Activated naive CD8-positive, alpha-beta T cell treated with anti-CD3 and anti-CD28 coated beads for 36 hours (primary cell): ENCODE results near the gene DDX60. TPM values are rescaled to one million over a fixed set of nuclear protein-coding genes. Genes with fewer than 3 reads are reported as not detected.
"Not testable (repeated sequence)": the region's sequence is repeated elsewhere in the genome, so short reads cannot be mapped to it uniquely, and the experiment has no call there.

Experiments used
- DNase-seq: peaks from one replicate; pipeline ENCODE4 v3.0.0; 2021
- H3K27ac Mint-ChIP-seq: one replicate; pipeline ENCODE4 v1.8.0; 2022; ENCODE audit warnings: mild to moderate bottlenecking, moderate library complexity, mixed read lengths
- H3K27me3 Mint-ChIP-seq: one replicate; pipeline ENCODE4 v1.8.0; 2022; ENCODE audit warnings: mild to moderate bottlenecking, mixed read lengths
- H3K36me3 Mint-ChIP-seq: one replicate; pipeline ENCODE4 v1.8.0; 2021; ENCODE audit warnings: mild to moderate bottlenecking, mixed read lengths
- H3K4me1 Mint-ChIP-seq: one replicate; pipeline ENCODE4 v1.8.0; 2021; ENCODE audit warnings: mixed read lengths
- H3K4me3 Mint-ChIP-seq: one replicate; pipeline ENCODE4 v1.8.0; 2022; ENCODE audit warnings: mild to moderate bottlenecking, moderate library complexity, mixed read lengths
- H3K9me3 Mint-ChIP-seq: one replicate; pipeline ENCODE4 v1.8.0; 2022; ENCODE audit warnings: mixed read lengths
- total RNA-seq, 2 experiments: library from RNA; stranded (reverse); gene quantifications; one replicate each; pipeline ENCODE4 v1.2.3, GENCODE V29; 2021

Gene DDX60
- total RNA-seq = 10 to 100 TPM; 22.2 to 22.7 TPM

DNA sequence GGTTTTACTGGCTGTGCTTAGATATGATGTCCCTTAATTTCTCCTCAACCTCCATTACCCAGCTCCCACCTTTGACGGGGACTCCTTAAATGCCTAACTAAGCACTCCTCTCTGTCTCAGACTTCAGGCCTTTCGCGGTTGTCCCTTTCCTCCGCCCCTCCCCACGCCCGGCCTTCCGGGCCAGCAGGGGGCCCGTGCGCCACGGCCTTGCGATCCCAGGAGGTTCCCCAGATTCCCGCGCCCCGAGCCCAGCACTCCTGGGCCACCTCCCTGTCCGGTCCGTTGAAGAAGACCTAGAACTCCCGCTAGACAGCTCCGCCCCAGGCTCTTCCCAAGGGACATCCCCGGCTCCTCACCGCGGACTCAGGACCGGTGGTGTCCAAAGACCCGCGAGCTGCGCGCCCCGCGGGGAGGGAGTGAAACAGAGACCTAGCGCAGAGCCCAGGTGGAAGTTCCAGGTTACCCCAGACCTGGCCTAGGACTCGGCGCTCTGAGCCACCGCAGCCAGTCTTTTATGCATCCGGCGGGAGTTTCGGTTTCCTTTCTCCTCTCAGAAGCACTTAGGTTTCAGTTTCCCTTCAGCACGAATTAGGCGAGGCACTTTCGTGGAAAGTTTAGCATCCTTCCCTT is at the start of gene DDX60:
Gene DDX60, minus strand, starts transcription at position 487 of the 630 bp plus-strand sequence. CDS start 7,493 bp downstream, outside the sequence.
- Mint-ChIP-seq H3K27me3 (no peaks in the 10 kb centered on the region), H3K4me3 (peak within 1 kb of the TSS; percentile 89), H3K4me1 (peaks cover 38% of the 10 kb centered on the region), H3K36me3 (peaks cover 16% of the 10 kb centered on the region), H3K9me3 (no peaks in the 10 kb centered on the region), H3K27ac (peak within 1 kb of the TSS; percentile 95)
- peak; percentile 84 for DNase-seq

DNA sequence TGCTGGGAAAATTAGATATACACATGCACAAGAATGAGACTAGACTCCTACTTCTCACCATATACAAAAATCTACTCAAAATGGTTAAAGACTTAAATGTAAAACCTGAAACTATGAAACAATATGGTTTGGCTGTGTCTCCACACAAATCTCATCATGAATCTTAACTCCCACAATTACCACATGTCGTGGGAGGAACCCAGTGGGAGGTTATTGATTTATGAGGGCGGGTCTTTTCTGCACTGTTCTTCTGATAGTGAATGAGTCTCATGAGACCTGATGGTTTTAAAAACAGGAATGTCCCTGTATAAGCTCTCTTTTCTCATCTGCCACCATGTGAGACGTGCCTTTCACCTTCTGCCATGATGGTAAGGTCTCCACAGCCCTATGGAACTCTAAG is 48.5 kb upstream of the DDX60 start:
- DNase-seq = no peak
- Mint-ChIP-seq H3K27me3 (no peaks in the 10 kb centered on the region), H3K36me3 (peaks cover 73% of the 10 kb centered on the region), H3K27ac (no peak overlapping the region), H3K9me3 (peaks cover 17% of the 10 kb centered on the region), H3K4me3 (no peak overlapping the region), H3K4me1 (peaks cover 2% of the 10 kb centered on the region)

DNA sequence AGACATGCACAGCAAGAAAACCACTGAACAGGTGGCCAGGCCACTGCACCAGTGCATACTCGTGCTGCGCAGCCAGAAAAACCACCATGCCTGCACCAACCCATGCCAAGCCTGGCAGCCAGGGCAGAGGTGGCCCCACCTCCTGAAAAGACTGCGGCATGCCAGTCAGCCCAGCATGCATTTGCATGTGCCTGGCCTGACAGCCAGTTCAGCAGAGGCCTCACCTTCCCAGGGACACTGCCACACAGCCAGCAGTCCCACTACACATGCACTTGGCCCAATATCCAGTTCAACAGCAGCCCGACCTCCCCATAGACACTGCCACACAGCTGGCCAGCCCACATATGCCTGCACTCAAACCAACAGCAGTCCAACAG is 43.5 kb upstream of the DDX60 start:
- Mint-ChIP-seq H3K36me3 (peaks cover 74% of the 10 kb centered on the region), H3K9me3 (peaks cover 11% of the 10 kb centered on the region), H3K27me3 (no peaks in the 10 kb centered on the region), H3K4me3 (no peak overlapping the region), H3K27ac (no peak overlapping the region), H3K4me1 (peaks cover 2% of the 10 kb centered on the region)
- no peak for DNase-seq

DNA sequence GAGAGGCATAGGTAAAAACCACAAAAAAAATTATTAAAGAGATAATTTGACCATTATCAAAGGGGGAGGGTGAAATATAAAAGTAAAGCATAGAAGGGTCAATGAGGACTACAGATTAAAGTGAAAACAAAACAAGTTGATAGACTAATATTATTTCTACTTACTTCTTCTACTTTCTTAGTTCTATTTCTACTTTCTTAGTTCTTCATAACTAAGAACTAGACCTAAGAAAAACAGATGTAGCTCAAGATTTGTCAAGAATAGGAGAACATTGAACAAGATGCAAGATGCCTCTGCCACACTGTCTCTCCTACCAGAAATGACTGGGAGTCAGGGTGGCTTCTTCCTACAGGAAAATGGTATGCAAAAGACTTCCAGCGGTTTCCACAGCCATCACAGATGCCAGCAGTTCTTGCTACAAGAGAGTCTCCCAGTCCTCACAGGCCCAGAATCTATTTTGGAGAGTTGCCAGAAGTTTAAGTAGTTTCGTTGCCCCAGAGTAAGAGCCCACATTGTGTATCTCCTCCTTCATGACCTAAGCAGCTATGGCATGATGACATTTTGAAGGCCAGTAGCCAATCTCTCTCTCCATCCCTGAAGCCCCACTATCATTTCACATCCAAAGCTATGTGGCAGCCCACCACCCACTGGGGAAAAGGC is 42.9 kb upstream of the DDX60 start:
- peaks cover 2% of the 10 kb centered on the region for H3K4me1 Mint-ChIP-seq
- H3K36me3 Mint-ChIP-seq = peaks cover 75% of the 10 kb centered on the region
- no peak overlapping the region for H3K27ac Mint-ChIP-seq
- no peak overlapping the region for H3K4me3 Mint-ChIP-seq
- H3K27me3 Mint-ChIP-seq = no peaks in the 10 kb centered on the region
- no peak for DNase-seq
- H3K9me3 Mint-ChIP-seq = peaks cover 11% of the 10 kb centered on the region

GRCh38 chr4:168360271-168360670 is 41.7 kb upstream of the DDX60 start:
- Mint-ChIP-seq H3K27ac (no peak overlapping the region), H3K9me3 (peaks cover 7% of the 10 kb centered on the region)

DNA sequence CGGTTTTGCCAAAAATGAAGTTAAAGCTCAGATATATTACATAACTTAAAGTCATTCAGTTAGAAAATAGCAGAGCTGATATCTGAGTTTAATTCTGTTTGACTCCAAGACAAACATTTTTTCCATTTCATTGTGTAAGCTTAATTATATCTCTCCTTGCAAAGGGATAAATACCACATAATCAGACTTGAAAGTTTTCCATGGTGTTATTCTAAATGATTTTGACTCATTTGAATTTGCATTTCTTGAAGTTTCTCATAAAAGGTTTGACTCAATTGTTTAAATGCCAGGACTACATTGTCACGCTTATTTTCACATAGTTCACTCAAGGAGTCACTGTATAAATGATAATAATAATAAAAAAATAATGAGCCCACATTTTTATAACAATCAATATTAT is 39.4 kb upstream of the DDX60 start:
- H3K9me3 Mint-ChIP-seq = peaks cover 6% of the 10 kb centered on the region
- H3K4me3 Mint-ChIP-seq = no peak overlapping the region
- H3K4me1 Mint-ChIP-seq = no peaks in the 10 kb centered on the region
- no peaks in the 10 kb centered on the region for H3K27me3 Mint-ChIP-seq
- no peak overlapping the region for H3K27ac Mint-ChIP-seq
- no peak for DNase-seq
- peaks cover 49% of the 10 kb centered on the region for H3K36me3 Mint-ChIP-seq

More at GRCh38 chr4:168360271-168360670, 41.7 kb upstream of the DDX60 start:
- DNase-seq = no peak
- no peak overlapping the region for H3K4me3 Mint-ChIP-seq
- H3K4me1 Mint-ChIP-seq = peaks cover 2% of the 10 kb centered on the region
- H3K36me3 Mint-ChIP-seq = peaks cover 68% of the 10 kb centered on the region
- no peaks in the 10 kb centered on the region for H3K27me3 Mint-ChIP-seq

DNA sequence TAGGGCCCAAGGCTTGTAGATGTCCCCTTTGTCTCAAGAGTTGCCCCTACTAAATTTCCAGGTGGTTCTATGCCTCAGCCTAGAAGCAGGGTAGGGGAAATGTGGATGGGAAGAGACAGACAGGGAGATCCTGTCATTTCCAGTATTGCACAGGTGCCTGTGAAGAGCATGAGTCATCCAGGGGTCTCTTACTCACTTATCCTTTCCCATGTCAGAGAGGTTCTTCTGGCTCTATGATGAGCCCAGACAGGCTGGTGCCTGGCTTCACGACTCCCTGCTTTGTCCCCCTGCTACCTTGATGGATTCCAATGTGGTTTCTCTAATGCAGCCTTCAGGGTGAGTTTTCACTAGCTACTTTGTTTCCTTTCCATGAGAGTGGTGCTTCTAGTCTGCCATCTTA is 35.2 kb upstream of the DDX60 start:
- no peak overlapping the region for H3K4me3 Mint-ChIP-seq
- no peaks in the 10 kb centered on the region for H3K4me1 Mint-ChIP-seq
- H3K36me3 Mint-ChIP-seq = peaks cover 19% of the 10 kb centered on the region
- no peak overlapping the region for H3K27ac Mint-ChIP-seq
- H3K27me3 Mint-ChIP-seq = no peaks in the 10 kb centered on the region
- H3K9me3 Mint-ChIP-seq = peaks cover 25% of the 10 kb centered on the region
- DNase-seq = no peak

- Mint-ChIP-seq H3K27ac (no peak overlapping the region), H3K36me3 (peaks cover 4% of the 10 kb centered on the region), H3K9me3 (peaks cover 15% of the 10 kb centered on the region), H3K27me3 (no peaks in the 10 kb centered on the region), H3K4me3 (no peak overlapping the region), H3K4me1 (no peaks in the 10 kb centered on the region)
- no peak for DNase-seq
Measured at GRCh38 chr4:168337550-168337940, 19.0 kb upstream of the DDX60 start.

GRCh38 chr4:168336837-168337549 is 18.4 kb upstream of the DDX60 start:
- Mint-ChIP-seq H3K4me1 (no peaks in the 10 kb centered on the region), H3K27ac (no peak overlapping the region), H3K9me3 (peaks cover 10% of the 10 kb centered on the region), H3K27me3 (no peaks in the 10 kb centered on the region), H3K4me3 (no peak overlapping the region), H3K36me3 (peaks cover 1% of the 10 kb centered on the region)
- no peak for DNase-seq

GRCh38 chr4:168335621-168336020 is 17.1 kb upstream of the DDX60 start:
- DNase-seq = no peak
- Mint-ChIP-seq H3K27ac (no peak overlapping the region), H3K4me3 (no peak overlapping the region), H3K27me3 (no peaks in the 10 kb centered on the region), H3K9me3 (no peaks in the 10 kb centered on the region), H3K36me3 (no peaks in the 10 kb centered on the region), H3K4me1 (no peaks in the 10 kb centered on the region)

DNA sequence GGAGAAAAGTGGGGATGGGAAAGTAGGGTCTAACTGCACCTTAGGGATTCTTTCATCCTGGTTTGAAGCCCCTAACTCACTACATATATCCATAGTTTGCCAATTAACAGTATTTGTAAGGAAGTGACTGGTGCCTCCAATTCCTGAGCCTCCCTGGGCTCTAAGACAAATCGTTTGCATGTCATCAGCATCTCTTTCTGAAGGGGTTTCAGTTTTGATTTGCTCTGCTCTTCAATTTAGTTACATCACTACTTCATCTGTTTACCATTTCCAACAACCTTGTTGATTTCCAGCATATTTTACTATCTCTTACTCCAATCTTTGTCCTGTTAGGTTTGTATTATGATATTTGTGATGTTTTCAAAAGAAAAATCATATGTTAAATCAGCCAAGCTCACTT is 15.5 kb upstream of the DDX60 start:
- no peaks in the 10 kb centered on the region for H3K27me3 Mint-ChIP-seq
- DNase-seq = no peak
- no peak overlapping the region for H3K4me3 Mint-ChIP-seq
- no peaks in the 10 kb centered on the region for H3K4me1 Mint-ChIP-seq
- H3K36me3 Mint-ChIP-seq = no peaks in the 10 kb centered on the region
- no peak overlapping the region for H3K27ac Mint-ChIP-seq
- no peaks in the 10 kb centered on the region for H3K9me3 Mint-ChIP-seq

DNA sequence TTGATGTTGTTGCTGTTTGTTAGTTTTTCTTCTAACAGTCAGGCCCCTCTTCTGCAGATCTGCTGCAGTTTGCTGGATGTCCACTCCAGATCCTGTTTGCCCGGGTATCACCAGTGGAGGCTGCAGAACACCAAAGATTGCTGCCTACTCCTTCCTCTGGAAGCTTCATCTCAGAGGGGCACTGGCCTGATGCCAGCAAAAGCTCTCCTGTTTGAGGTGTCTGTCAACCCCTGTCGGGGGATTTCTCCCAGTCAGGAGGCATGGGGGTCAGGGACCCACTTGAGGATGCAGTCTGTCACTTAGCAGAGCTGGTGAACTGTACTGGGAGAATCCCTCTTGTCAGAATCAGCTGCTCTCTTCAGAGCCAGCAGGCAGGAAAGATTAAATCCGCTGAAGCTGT is 12.0 kb upstream of the DDX60 start:
- not testable (repeated sequence) for H3K4me3 Mint-ChIP-seq, DNase-seq, H3K27me3 Mint-ChIP-seq, H3K36me3 Mint-ChIP-seq, H3K27ac Mint-ChIP-seq, H3K4me1 Mint-ChIP-seq, H3K9me3 Mint-ChIP-seq

DNA sequence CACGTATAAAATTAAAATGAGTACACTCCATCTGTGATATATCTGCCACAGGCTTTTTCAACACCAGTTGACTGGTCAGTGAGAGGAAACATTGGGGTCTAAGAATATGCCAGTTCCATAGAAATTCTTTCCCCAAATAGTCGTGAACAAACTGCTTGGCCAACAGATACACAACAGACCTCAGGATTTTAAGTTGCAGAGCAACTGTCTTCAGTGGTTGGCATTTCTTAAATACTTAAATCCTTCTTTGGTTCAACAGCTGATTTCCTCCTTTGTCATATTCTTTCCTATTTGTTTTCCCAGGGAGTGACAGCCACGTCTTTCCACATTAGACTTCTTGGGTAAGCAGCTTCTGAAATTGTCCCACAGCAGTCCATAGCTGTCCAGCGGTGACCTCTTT is 7.0 kb upstream of the DDX60 start:
- no peak overlapping the region for H3K4me3 Mint-ChIP-seq
- no peak for DNase-seq
- no peak overlapping the region for H3K27ac Mint-ChIP-seq
- H3K27me3 Mint-ChIP-seq = no peaks in the 10 kb centered on the region
- H3K4me1 Mint-ChIP-seq = peaks cover 6% of the 10 kb centered on the region
- H3K9me3 Mint-ChIP-seq = no peaks in the 10 kb centered on the region
- H3K36me3 Mint-ChIP-seq = peaks cover 4% of the 10 kb centered on the region

GRCh38 chr4:168321006-168321405 is 2.5 kb upstream of the DDX60 start:
- Mint-ChIP-seq H3K27me3 (no peaks in the 10 kb centered on the region), H3K4me1 (peaks cover 31% of the 10 kb centered on the region), H3K27ac (no peak overlapping the region), H3K4me3 (no peak overlapping the region), H3K9me3 (no peaks in the 10 kb centered on the region), H3K36me3 (peaks cover 12% of the 10 kb centered on the region)
- no peak for DNase-seq

GRCh38 chr4:168319486-168320019 is 1.0 kb upstream of the DDX60 start:
- Mint-ChIP-seq H3K27me3 (no peaks in the 10 kb centered on the region), H3K4me1 (peaks cover 35% of the 10 kb centered on the region), H3K36me3 (peaks cover 15% of the 10 kb centered on the region), H3K4me3 (peak overlapping the region; percentile 89), H3K9me3 (no peaks in the 10 kb centered on the region), H3K27ac (peak overlapping the region; percentile 95)
- DNase-seq = no peak
